Glutamatergic neuron (in vitro differentiated cells): Measurements from ENCODE around the gene FITM1. TPM values are rescaled to one million over a fixed set of nuclear protein-coding genes. Genes with fewer than 3 reads are reported as not detected.

Source experiments
- DNase-seq: peaks from one replicate; pipeline ENCODE4 v3.0.0; 2022
- H3K27ac Mint-ChIP-seq: one replicate; pipeline ENCODE4 v1.8.0; 2020; ENCODE audit warnings: mild to moderate bottlenecking, mixed read lengths, inconsistent platforms; ENCODE audit not compliant: unreplicated experiment
- H3K27me3 Mint-ChIP-seq: one replicate; pipeline ENCODE4 v1.8.0; 2020; ENCODE audit warnings: mild to moderate bottlenecking, moderate library complexity, mixed read lengths, inconsistent platforms; ENCODE audit not compliant: unreplicated experiment
- H3K36me3 Mint-ChIP-seq: one replicate; pipeline ENCODE4 v1.8.0; 2020; ENCODE audit warnings: mild to moderate bottlenecking, mixed read lengths, inconsistent platforms; ENCODE audit not compliant: unreplicated experiment
- H3K4me1 Mint-ChIP-seq: one replicate; pipeline ENCODE4 v1.8.0; 2020; ENCODE audit warnings: mild to moderate bottlenecking, low read depth, mixed read lengths, inconsistent platforms; ENCODE audit not compliant: unreplicated experiment
- H3K4me3 Mint-ChIP-seq: one replicate; pipeline ENCODE4 v1.8.0; 2020; ENCODE audit warnings: mild to moderate bottlenecking, mixed read lengths, inconsistent platforms; ENCODE audit not compliant: unreplicated experiment
- H3K9me3 Mint-ChIP-seq: one replicate; pipeline ENCODE4 v1.8.0; 2020; ENCODE audit warnings: mild to moderate bottlenecking, moderate library complexity, mixed read lengths, inconsistent platforms; ENCODE audit not compliant: unreplicated experiment
- CTCF ChIP-seq: fragments of 200-600 bp; sonication (generic); IDR thresholded peaks from one replicate; pipeline ENCODE4 v1.5.0; 2021; ENCODE audit not compliant: partially characterized antibody, unreplicated experiment
- total RNA-seq: library from RNA; stranded (reverse); fragmentation: NEBNext Ultra II Directional; extraction: Animal tissue kit (Norgen Biotek cat#: 25700); gene quantifications from one replicate; pipeline ENCODE4 v1.2.1, GENCODE V29; 2021; ENCODE audit not compliant: unreplicated experiment

The FITM1 gene
- total RNA-seq, 1 donor from 2014 or later: 0.66 TPM

GRCh38 chr14:24141097-24141880 is 10.8 kb downstream of the FITM1 start, which contains the start of gene EMC9:
TSS of gene EMC9 (minus strand) at chr14:24141591. CDS start at chr14:24141304, 287 bp downstream.
- DNase-seq: peak; percentile 99
- Mint-ChIP-seq H3K9me3 (peaks cover 8% of the 10 kb centered on the region), H3K27me3 (peaks cover 7% of the 10 kb centered on the region), H3K27ac (peak within 1 kb of the TSS; percentile 93), H3K36me3 (no peaks in the 10 kb centered on the region), H3K4me1 (peaks cover 19% of the 10 kb centered on the region), H3K4me3 (peak within 1 kb of the TSS; percentile 91)
- peak; percentile 39 for TF ChIP-seq CTCF

- no peaks in the 10 kb centered on the region for H3K27me3 Mint-ChIP-seq
- H3K36me3 Mint-ChIP-seq: no peaks in the 10 kb centered on the region
- H3K4me3 Mint-ChIP-seq: no peak overlapping the region
- TF ChIP-seq CTCF: no peak
- H3K9me3 Mint-ChIP-seq: peaks cover 8% of the 10 kb centered on the region
- no peak for DNase-seq
- H3K27ac Mint-ChIP-seq: no peak overlapping the region
- H3K4me1 Mint-ChIP-seq: peaks cover 18% of the 10 kb centered on the region
These were observed 13.1 kb downstream of the FITM1 start for GRCh38 chr14:24143511-24143910.

GRCh38 chr14:24144451-24144850 is 14.0 kb downstream of the FITM1 start:
- peak overlapping the region; percentile 16 for H3K4me3 Mint-ChIP-seq
- H3K36me3 Mint-ChIP-seq: no peaks in the 10 kb centered on the region
- TF ChIP-seq CTCF: no peak
- no peak overlapping the region for H3K27ac Mint-ChIP-seq
- H3K27me3 Mint-ChIP-seq: no peaks in the 10 kb centered on the region
- H3K4me1 Mint-ChIP-seq: peaks cover 17% of the 10 kb centered on the region
- no peak for DNase-seq
- peaks cover 9% of the 10 kb centered on the region for H3K9me3 Mint-ChIP-seq

GRCh38 chr14:24145219-24145618 is 14.8 kb downstream of the FITM1 start:
- H3K4me1 Mint-ChIP-seq: peaks cover 11% of the 10 kb centered on the region
- DNase-seq: no peak
- H3K4me3 Mint-ChIP-seq: peak overlapping the region; percentile 98
- TF ChIP-seq CTCF: no peak
- H3K9me3 Mint-ChIP-seq: peaks cover 9% of the 10 kb centered on the region
- H3K27me3 Mint-ChIP-seq: no peaks in the 10 kb centered on the region
- H3K36me3 Mint-ChIP-seq: no peaks in the 10 kb centered on the region
- no peak overlapping the region for H3K27ac Mint-ChIP-seq
